CD4-positive, alpha-beta T cell treated with Interleukin-1 beta for 1 hour (primary cell): ENCODE results near the gene FKBP8.
"Not testable (repeated sequence)": the region's sequence is repeated elsewhere in the genome, so short reads cannot be mapped to it uniquely, and the experiment has no call there.

Experiments used
- DNase-seq, 2 donors: peaks; one replicate each; pipeline ENCODE4 v3.0.0-alpha.2; 2020 to 2022

Gene FKBP8

GRCh38 chr19:18542941-18543813 is at the start of gene FKBP8:
Gene FKBP8 (minus strand): TSS chr19:18543573. CDS start chr19:18541970, 1,603 bp downstream.
- DNase-seq = peak; percentile 92 to 94

- not testable (repeated sequence) for DNase-seq
These were observed 49.4 kb upstream of the FKBP8 start for GRCh38 chr19:18592732-18593131.

- no peak for DNase-seq
These were observed 48.5 kb upstream of the FKBP8 start for GRCh38 chr19:18591735-18592385.

- DNase-seq = peak; percentile 19 to 40
These were observed 47.2 kb upstream of the FKBP8 start for GRCh38 chr19:18590273-18591272.

- DNase-seq = peak; percentile 71 to 76
These were observed 46.3 kb upstream of the FKBP8 start for GRCh38 chr19:18589380-18590272.

- peak; percentile 86 to 88 for DNase-seq
These were observed 45.4 kb upstream of the FKBP8 start, which contains the start of gene REX1BD for GRCh38 chr19:18588611-18589379. Gene REX1BD (plus strand): TSS chr19:18588798. CDS start chr19:18588802, 4 bp downstream.

GRCh38 chr19:18587962-18588610 is 44.7 kb upstream of the FKBP8 start:
- DNase-seq = no peak

GRCh38 chr19:18587561-18587960 is 44.2 kb upstream of the FKBP8 start:
- no peak for DNase-seq

GRCh38 chr19:18586306-18586705 is 42.9 kb upstream of the FKBP8 start:
- no peak for DNase-seq

GRCh38 chr19:18580311-18580710 is 36.9 kb upstream of the FKBP8 start:
- DNase-seq = no peak

- DNase-seq = no peak
These were observed 34.1 kb upstream of the FKBP8 start for GRCh38 chr19:18577365-18577914.

GRCh38 chr19:18576383-18576782 is 33.0 kb upstream of the FKBP8 start:
- no peak for DNase-seq

- DNase-seq = no peak
These were observed 31.4 kb upstream of the FKBP8 start for GRCh38 chr19:18574691-18575291.

GRCh38 chr19:18571564-18572344 is 28.4 kb upstream of the FKBP8 start, which contains the start of gene UBA52:
Gene UBA52 (plus strand): TSS chr19:18571857. CDS start chr19:18573301, 1,444 bp downstream.
- DNase-seq = peak; percentile 98 to 99

- DNase-seq = no peak
These were observed 25.0 kb upstream of the FKBP8 start for GRCh38 chr19:18568367-18568766.

- no peak for DNase-seq
These were observed 23.6 kb upstream of the FKBP8 start for GRCh38 chr19:18566953-18567352.

GRCh38 chr19:18562086-18562485 is 18.7 kb upstream of the FKBP8 start:
- DNase-seq = no peak

GRCh38 chr19:18559685-18560084 is 16.3 kb upstream of the FKBP8 start:
- no peak for DNase-seq

GRCh38 chr19:18558604-18559003 is 15.2 kb upstream of the FKBP8 start:
- no peak for DNase-seq
